ENCODE data around the gene HTRA2.

HTRA2 gene

DNA sequence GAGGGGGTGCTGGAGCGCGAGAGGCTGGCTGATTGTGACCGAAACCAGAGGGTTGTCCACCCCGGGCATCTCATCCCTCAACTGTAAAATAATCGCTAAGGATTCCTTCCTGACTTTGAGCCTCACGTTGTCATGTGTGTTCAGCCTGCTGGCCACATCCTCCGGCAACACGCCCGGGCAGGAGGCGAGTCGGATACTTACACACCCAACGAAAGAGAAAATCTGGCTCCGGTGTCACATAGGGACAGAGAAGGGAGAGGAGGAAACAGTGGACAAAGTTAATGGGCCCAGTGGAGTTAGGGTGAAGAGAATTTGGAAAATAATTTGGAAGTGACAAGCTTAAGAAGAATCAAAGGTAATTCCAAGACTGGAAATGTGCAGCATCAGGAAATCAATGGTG lies 13.1 kb upstream of the HTRA2 start:
- no peak for DNase-seq

DNA sequence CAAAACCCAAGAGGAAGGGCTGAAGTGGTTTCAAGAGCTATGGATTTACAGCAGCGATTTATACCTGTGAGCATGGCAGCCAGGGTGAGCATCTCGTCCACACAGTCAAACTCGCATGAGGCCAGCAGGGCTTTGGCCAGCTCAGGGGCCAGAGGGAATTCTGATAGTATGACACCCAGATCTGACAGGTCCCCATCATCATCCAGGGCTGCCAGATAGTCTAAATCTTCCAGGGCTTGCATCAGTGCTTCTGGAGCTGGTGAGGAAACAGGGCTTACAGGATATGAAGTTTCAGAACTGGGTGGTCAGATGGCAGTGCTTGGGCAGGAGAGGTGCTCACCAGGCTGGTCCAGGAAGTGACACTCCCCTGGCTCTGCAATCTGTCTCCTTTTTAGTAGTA lies 7.2 kb upstream of the HTRA2 start:
- DNase-seq = no peak

DNA sequence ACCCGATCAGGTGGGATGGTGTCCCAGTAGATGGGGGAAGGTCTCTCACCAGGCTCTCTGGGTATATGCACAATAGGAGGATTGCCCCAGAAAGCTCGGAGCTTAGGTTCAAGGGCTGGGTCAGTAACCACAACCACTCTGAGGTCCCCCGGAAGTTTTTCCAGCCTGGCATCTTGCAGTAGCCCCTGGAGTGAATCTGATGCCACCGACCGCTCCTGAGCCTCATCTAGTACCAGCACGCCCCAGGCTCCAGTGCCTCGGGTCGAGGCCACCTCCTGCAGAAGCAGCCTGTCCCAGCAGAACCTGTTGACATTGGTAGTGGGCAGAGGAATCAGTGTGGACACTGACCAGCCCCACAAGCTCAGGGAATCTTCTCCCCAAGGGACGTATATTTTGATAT lies 5.7 kb upstream of the HTRA2 start:
- no peak for DNase-seq

DNA sequence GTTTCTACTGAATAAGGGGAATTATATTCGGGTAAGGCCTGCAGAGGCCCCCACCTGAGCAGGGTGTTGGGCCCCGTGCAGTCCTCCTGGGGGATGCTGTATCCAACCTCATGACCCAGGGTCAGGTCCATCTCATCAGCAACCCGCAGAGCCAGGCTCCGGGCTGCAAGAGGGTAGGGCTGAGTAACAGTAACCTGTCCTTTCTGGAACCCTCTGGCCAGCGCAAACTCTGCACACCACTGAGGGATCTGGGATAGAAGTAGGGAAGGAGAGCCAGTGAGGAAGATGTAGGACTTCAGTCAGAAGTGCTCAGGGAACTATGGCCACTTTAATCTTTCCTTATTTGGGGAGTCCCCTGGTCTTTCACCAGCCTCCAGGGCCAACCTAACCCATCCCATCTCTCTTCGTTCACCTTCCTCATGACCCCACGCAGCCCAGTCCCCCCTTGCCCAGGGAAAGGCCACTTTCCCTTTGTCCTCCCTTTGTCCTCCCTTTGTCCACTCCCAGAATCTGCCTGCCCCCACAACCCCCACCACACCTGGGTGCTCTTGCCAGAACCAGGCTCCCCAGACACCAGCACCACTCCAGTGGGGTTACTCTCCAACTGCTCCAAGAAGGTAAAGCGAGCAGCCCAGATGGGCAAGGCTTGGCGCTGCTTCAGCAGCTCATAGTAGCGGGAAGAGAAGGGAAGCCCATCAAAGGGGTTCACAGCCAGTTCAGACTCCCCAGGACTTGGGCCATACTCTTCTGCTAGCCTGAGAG lies 4.6 kb upstream of the HTRA2 start:
- no peak for DNase-seq

DNA sequence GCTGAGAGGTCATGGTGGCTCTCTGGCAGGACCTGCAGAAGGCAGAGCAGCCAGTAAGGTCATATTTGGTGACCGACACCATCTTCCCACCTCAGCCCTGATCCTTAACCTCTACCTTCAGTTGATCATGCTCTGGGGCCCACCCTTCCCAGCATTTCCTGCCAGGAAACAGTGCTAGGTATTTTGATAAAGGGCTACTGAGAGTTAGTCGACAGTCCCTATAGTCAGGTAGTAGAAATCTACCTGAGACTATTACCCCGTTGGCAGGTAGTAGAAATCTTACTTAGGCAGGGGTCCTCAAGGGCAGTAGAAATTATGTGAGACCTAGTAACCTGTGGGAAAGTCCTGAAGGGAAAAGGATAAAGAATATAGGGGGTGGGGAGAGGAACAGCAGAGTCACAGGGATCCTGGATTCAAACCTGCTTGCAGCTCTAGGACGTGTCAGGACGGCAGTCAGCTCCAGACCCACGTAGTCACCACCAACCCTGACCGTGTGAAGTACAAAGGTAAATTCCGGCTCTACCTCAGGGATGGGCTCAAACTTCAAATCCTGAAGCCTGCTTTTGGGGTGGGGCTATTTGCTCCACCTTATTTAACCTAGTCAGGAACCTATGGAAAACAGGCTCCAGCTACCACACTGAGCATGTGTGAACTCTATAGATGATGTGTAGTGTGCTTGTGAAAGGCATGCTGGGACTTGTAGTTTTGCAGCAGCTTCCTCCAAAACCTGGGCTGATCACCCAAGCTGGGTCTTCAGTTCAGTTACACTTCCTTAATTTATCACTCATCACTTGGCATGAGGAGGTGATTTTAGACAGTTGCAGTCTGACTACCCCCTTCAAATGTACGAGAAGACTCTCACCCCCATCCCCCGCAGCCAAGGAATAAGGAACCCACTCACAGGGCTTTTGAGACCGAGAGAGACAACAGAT lies 3.8 kb upstream of the HTRA2 start, which contains the start of gene DQX1:
DQX1 (minus strand) TSS at position 515 of the 932 bp plus-strand sequence; CDS start at position 13, 502 bp downstream.
- DNase-seq = no peak

DNA sequence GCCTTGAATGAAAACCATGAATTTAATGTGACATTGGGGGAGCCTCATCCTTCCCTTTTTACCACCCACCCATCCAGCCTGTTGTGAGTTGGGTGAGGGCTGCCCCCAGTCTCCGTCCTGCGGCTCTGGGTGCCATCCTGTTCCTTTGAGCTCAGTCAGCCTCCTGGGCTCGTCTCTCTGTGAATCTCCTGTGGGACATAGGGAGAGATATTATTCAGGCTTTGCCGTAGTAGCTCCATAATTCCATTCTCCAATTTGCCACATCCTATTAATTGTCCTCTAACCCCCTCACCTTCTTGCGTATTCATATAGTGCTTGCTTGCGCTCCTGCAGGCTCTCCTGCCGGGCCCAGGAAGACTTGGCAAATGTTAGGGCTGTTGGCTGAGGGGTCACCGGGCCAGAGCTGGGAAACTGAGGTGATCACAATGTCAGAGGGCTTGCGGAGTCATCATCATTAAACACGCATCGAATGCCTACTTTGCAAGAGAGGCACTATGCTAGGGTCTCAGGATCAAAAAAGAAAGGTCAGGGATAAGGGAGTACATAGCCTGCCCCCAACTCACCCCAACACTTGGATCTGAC lies 3.0 kb upstream of the HTRA2 start:
- no peak for DNase-seq

DNA sequence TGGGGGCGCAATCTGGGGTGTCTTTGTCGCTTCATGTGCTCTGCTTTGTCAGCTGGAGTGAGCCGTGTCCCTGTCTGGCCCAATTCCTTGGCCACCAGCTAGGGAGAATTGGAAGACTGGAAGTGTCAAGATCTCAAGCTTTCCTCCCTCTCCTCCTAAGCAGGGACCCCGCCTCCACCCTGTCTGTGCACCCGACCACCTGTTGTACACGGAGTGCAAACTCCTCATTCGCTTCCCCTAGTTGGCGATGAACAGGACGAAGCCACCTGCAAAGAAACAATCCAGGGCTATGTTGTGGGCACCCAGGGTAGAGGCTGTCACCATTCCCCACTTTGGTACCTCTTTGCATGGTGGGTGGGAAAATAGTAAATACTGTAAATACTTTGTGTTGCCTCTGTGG lies 2.0 kb upstream of the HTRA2 start:
- DNase-seq = no peak

DNA sequence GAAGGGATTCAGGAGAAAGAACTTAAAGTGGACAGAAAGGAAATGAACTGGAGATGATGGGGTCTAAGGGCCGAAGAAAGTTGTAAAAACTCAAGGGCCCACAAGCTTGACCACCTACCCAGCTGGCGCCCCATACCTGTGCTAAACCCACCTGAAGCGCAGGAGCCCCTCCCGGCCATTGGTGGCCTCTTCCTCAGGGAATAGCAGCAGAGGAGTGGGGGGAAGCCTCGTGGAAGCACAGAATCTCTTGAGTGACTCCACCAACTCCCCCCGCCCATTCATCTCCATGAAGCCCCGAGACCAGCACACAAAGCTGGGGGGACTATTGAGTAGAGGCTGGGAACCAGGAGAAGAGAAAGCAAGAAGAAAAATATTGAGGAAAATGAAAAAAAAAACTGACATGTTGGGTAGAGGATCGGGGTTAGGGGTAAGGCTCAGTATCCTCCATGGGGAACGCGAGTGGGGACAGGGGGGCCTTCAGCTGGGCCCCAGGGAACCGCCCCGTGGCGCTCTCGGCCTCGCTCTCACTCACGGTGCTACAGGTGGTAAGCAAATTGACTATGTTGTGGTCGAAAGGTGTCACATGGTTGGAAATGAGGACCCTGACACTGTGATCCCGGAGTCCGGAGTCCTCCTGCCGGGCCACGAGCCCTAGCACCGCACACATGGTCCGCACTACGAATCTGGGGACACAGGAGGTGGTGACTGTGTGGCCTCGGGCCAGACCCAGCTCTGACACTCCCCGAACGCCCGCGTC lies 955 bp upstream of the HTRA2 start:
- no peak for DNase-seq

DNA sequence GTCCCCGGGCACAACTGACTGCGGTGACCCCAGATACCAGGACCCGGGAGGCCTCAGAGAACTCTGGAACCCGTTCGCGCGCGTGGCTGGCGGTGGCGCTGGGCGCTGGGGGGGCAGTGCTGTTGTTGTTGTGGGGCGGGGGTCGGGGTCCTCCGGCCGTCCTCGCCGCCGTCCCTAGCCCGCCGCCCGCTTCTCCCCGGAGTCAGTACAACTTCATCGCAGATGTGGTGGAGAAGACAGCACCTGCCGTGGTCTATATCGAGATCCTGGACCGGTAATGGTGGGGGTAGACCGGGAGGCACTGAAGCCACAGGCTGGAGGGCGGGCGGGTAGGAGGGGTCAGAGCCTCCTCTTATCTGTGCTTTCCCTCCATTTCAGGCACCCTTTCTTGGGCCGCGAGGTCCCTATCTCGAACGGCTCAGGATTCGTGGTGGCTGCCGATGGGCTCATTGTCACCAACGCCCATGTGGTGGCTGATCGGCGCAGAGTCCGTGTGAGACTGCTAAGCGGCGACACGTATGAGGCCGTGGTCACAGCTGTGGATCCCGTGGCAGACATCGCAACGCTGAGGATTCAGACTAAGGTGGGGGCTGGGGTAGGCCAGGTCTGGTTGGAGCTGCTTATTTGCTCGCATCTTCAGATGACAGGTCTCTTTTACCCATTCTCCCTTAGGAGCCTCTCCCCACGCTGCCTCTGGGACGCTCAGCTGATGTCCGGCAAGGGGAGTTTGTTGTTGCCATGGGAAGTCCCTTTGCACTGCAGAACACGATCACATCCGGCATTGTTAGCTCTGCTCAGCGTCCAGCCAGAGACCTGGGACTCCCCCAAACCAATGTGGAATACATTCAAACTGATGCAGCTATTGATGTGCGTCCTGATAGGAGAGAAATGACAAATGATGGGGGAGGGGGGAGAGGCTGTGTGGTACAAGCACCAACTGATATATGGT lies 780 bp downstream of the HTRA2 start:
- DNase-seq = no peak

DNA sequence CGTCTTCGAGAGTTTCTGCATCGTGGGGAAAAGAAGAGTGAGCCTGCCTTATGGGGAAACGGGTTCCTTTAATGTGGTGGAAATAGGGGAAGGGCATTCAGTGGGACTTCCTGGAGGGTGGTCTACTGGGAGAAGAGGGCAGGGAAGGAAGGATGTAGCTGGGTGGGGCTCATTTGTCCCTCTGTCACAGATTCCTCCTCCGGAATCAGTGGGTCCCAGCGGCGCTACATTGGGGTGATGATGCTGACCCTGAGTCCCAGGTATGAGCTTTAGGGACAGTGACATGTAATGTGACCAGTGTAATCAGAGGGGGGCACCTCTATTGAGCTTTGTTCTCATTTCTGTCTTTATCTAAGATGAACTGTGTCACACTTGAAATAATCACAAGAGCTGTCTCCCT lies 1.9 kb downstream of the HTRA2 start:
- no peak for DNase-seq

DNA sequence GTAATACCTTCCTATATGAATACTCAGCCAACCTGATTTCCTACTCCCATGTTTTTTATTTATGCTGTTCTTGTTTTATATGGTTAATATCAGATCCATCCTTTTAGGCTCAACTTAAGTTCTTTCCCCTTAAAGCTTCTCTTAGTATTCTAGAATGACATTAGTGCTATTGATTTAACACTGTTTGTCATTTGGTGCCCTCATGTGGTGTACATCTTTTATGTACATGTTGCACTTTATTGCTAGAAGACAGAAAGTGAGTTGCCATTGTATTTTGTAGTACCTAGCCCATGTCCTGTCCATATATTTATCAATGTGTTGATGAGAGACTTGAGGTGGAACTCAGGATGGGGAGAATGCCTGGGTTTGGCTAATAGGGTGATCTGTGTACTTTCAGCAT lies 2.5 kb downstream of the HTRA2 start:
- peak; percentile 52 for DNase-seq

DNA sequence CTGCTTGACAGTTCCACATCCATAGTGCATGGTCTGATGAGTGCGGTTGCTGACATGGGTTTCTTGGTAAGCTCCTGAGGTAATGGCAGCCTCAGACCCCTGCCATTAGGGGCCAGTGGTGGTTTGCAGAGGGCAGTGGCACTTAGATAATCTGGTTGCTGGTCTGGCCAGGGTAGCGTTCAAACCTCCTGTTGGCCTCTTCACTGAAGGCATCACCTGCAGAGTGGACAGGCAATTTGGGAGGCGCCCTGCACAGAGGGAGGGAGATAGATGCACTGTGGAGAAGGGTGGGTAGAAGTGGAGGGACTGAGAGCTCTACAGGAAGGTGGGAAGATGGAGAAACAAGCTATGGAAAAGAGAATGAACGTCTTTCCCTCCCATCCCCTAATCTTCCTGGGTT lies 3.7 kb downstream of the HTRA2 start:
- no peak for DNase-seq

DNA sequence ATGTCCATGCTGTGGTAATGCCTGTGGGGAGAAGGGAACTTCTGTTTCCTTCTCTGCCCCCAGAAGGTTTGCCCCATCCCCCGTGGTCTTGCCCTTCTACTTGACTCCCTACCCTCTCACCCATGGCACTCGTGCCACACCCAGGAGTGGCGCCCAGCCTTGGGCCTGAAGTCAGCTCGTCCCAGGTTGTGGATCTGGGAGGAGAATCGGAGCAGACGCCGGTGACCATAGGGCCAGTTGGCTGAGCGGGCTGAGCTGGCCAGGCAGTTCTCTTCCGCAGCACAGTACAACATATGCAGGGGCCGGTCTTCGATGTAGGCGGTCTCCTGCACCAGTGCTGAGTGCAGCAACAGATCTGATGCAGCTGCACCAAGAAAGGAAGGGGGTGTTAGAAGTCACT lies 4.7 kb downstream of the HTRA2 start:
- DNase-seq = no peak

DNA sequence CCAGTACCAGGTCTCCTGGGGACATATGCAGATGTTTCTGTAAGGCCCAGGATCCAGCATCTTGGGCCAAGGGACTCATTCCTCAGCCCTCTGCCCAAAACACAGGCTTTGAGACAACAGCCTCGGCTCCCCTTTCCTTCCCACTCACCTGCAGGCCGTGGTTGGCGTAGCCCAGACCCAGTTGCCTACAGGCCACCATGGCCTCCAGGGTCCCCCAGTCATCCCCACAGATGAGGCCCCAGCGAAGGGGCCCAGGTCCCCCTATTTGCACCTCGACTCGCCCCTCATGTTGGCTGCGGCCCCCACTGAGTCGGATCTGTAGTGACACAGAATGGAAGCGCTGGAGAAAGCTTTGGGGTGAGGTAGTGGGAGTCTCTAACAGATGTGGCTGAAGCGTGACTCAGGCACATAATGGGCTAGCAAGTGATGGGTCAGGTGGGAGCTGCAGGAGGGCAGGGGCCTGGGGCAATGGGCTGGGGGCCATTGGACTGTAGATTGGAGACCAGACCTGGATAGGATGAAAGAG lies 5.8 kb downstream of the HTRA2 start:
- DNase-seq = no peak

DNA sequence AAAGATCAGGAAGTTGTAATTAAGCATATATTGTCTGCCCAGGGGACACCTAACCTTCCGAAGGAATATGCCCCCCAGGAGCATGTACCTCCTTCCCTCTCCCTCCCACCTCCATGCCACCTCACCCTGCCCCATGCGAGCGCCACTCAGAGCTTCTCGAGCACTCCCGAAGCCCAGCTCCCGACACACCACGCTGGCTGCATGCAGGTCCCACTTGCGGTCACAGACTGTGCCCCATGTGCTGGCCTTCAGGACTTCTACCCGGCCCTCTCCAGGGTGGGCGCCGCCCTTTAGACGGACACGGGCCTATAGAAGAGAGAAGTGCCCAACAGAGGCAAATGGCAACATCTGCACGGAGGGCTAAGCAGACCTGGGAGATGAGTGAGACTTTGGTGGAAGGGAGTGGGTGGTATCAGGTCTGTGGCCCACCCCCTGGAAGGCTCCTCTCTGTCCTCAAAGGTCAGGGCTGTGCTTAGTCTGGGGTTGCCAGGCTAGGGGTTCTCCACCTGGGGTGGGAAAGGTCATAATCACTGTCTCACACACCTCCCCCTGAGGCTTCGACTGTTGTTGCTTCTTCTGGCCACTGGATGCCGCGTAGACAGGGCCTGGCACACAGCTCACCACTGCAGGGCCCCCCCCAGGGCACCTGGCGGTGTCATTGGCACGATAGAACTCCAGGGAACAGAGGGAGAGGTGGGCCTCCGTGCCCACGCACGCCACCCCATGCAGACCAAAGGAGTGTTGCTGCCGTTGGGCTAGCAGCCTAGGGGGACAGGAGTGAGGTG lies 6.6 kb downstream of the HTRA2 start:
- no peak for DNase-seq

DNA sequence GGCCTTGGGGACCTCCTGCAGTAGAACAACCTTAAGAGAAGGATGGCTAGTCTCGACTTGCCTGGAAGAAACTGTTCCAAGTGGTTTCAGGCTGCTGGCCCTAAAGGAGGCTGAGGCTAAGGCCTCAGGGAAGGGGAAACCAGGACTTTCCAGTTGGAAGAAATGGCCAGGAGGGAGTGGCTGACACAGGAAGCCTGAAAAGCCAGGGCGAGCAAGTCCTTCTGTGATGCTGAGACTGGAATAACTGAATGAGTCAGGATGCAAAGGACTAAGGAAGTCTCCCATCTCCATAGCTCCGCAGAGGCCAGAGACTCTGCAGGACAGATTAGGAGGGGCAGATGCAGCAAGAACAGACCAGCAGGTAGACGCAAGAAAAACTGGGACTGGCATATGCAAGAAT lies 7.4 kb downstream of the HTRA2 start:
- DNase-seq = no peak

DNA sequence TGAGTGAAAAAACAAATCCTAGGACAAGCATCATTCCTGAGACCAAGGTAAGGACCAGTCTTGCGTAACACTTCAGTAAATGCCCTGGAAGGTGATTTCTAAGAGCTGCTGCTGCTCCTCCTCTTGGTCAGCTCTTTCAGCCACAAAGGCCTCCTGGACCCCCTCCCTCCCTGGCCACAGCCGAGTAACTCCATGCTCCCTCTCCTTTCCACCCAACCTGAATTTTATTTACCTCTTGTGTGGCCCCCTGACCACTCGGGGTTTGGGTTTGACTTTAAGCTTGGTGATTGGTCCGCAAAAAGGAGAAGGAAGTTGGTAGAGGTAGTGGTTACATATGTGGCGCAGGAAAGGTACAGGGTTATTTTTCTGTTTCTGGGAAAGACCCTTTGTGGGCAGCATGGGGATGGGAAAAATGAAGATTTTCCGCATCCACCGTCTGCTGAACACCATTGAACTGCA lies 9.2 kb downstream of the HTRA2 start:
- DNase-seq = no peak

DNA sequence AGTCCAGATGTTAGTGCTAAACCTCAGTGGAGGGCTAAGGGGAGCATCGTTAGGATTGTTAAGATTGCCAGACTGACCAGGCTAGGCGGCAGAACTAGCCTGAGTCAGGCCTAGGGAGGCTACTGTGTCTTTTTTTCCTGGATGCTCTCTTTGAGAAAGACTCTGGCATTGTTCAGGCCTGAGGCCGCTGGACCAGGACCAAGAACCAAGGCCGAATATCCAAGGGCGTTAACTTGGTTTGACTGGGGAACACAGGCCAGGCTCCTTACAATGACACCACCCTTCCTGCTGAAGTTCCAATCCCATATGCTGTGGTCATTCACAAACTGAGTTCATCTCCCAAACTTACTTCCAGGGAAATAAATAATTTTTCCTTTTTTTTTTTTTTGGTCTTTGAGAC lies 10.6 kb downstream of the HTRA2 start:
- DNase-seq = no peak

DNA sequence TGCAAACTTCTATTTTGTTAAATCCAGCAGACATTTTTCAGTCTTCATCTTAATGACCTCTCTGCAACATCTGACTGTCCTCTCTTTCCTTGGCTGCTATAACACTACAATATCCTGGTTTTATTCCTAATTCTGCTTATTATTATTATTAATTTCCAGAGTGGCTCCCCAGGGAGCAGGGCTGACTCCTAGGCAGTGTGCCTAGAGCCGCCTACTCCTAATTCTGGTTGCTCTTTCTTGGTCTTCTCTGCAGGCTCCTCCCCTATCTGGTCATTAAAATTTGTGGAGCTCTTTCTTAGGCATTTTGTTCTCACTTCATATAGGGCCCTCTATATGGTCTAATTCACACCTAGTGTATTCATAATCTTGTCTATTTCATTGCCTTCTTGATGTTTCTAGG lies 13.2 kb downstream of the HTRA2 start:
- DNase-seq = no peak

DNA sequence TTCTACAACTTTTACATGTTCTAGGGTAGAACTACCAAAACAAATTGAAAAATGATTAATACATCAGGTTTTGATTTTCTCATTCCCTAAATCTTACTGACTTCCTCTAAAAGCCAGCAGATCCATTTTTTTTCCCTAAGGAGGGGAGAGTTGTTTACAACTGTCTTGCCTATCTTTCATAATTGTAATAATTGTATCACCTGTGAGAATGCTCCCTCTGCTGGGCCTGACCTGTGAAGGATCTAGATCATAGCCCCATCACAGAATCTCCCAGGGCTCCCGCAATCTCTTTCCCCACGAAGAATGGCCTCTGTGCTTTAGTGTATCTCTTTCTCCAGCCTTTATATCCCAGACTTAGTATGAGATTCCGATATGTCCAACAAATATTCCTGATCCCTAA lies 14.9 kb downstream of the HTRA2 start:
- no peak for DNase-seq

DNA sequence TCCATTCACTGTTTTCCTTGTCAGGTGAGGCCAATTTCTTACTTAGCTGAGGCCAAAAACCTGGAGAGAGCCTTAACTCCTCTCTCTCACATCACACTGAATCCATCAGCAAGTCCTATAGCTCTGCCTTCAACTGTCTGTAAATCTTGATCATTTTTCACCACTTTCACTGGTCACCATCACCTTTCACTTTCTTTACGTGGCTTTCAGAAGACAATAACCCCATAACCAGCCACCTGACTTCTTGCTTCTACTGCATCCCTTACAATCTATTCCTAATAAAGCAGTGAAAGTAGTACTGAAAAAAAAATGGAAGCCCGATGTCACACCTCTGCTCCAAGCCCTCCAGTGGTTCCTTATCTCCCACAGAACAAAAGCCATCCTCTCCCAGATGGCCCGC lies 16.3 kb downstream of the HTRA2 start:
- no peak for DNase-seq
